Kidney epithelial cell (primary cell): Measurements from ENCODE around the gene AKAP7. TPM values are rescaled to one million over a fixed set of nuclear protein-coding genes. Genes with fewer than 3 reads are reported as not detected.

ENCODE experiments used
- DNase-seq: peaks from one replicate; pipeline ENCODE4 v3.0.0-alpha.2; 2010; ENCODE audit warnings: low read depth
- H3K27me3 ChIP-seq: 2 replicates; pipeline ENCODE4 v1.6.0; 2011; ENCODE audit warnings: low read length; ENCODE audit not compliant: control insufficient read depth, insufficient read depth
- H3K36me3 ChIP-seq: 2 replicates; pipeline ENCODE4 v1.5.1; 2011; ENCODE audit warnings: low read length; ENCODE audit not compliant: control insufficient read depth, insufficient read depth
- H3K4me3 ChIP-seq: 2 replicates; pipeline ENCODE4 v1.5.1; 2011; ENCODE audit warnings: low read depth, mild to moderate bottlenecking, control low read depth, low read length
- CTCF ChIP-seq: IDR thresholded peaks from 2 replicates; pipeline ENCODE4 v1.5.1; 2011; ENCODE audit warnings: mild to moderate bottlenecking, moderate library complexity, low read length, control low read depth, inconsistent platforms; ENCODE audit not compliant: insufficient read depth, poor library complexity, severe bottlenecking
- total RNA-seq: library from RNA; depleted of rRNA; stranded (reverse); fragments of >200 nt; gene quantifications from 2 replicates; pipeline ENCODE4 v1.2.3, GENCODE V29; 2015

The AKAP7 gene
- total RNA-seq, 1 donor from 2014 or later, result 4.2 TPM

GRCh38 chr6:131283466-131284175, 148.4 kb downstream of the AKAP7 start:
- Histone ChIP-seq H3K36me3 (no peaks in the 10 kb centered on the region), H3K4me3 (no peak overlapping the region), H3K27me3 (no peaks in the 10 kb centered on the region)
- no peak for TF ChIP-seq CTCF
- no peak for DNase-seq

- no peak for DNase-seq
- no peak for TF ChIP-seq CTCF
- H3K27me3 ChIP-seq, result no peaks in the 10 kb centered on the region
- H3K36me3 ChIP-seq, result no peaks in the 10 kb centered on the region
- H3K4me3 ChIP-seq, result no peak overlapping the region
Measured at GRCh38 chr6:131285548-131285947, 150.3 kb downstream of the AKAP7 start.

DNA sequence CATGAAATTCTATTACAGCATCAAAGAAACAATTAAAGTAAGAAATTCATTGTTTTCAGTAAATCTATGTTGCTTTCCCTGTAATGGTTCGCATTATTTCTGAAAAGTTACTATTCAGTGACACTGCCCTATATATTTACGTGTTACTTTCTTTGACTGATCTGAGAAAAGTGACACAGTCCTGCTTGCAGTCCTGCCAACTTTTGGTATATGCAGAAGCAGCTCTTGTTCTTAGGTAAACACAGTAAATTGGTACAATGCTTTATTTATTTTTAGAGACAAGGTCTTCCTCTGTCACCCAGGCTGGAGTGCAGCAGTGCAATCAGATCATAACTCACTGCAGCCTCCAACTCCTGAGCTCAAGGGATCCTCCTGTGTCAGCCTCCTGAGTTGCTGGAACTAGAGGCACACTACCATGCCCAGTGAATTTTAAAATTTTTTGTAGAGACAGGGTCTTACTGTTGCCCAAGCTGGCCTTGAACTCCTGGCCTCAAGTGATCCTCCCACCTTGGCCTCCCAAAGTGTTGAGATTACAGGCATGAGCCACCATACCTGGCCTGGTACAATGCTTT, 151.3 kb downstream of the AKAP7 start:
- no peaks in the 10 kb centered on the region for H3K27me3 ChIP-seq
- no peak for DNase-seq
- no peak overlapping the region for H3K4me3 ChIP-seq
- no peaks in the 10 kb centered on the region for H3K36me3 ChIP-seq
- TF ChIP-seq CTCF, result no peak

DNA sequence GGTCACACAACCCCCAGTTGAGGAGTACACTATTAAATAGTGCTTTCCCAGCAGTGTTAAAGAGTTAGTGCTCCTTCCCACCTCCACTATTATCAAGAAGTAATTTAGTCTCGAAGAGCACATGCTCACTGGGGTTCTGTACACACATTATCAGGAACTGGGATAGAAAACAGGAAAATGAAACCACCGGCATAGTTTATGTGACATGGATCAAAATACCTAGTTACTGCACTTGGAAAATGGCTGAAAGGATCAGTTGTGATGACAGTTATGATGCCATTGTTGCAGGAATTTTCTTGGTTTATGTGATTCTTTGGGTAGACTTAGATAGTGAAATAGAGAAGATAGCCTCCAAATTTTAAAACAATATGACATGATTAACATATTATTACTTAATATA, 152.9 kb downstream of the AKAP7 start:
- Histone ChIP-seq H3K36me3 (no peaks in the 10 kb centered on the region), H3K27me3 (no peaks in the 10 kb centered on the region), H3K4me3 (no peak overlapping the region)
- no peak for TF ChIP-seq CTCF
- DNase-seq, result no peak

- Histone ChIP-seq H3K4me3 (no peak overlapping the region), H3K36me3 (no peaks in the 10 kb centered on the region), H3K27me3 (no peaks in the 10 kb centered on the region)
- TF ChIP-seq CTCF, result no peak
- no peak for DNase-seq
Measured at GRCh38 chr6:131290955-131291354, 155.7 kb downstream of the AKAP7 start.
